ENCODE results near the gene LMOD2. TPM values are rescaled to one million over a fixed set of nuclear protein-coding genes. Genes with fewer than 3 reads are reported as not detected.

Gene LMOD2
- total and polyA plus RNA-seq, 2 experiments from 2014 or later: not detected

GRCh38 chr7:123690550-123690949 lies 34.9 kb downstream of the LMOD2 start (continued):
- TF ChIP-seq ZNF462 (CRISPR knock-in tag; IDR thresholded peaks at IDR 0.05): no peak

GRCh38 chr7:123692471-123692877 lies 36.8 kb downstream of the LMOD2 start:
- Histone ChIP-seq H3K4me3 (no peak overlapping the region), H3K4me2 (peak overlapping the region; percentile 39; the same call in 1 of the 2 replicates), H3K4me1 (ENCODE audit: insufficient read depth) (peaks cover 24% of the 10 kb centered on the region), H3F3A (replicated peaks; ENCODE audit: low read depth) (0 out of 2 replicates have a peak, but pooled peaks cover 3% of the 10 kb centered on the region), H3K27me3 (ENCODE audit: insufficient read depth) (no peaks in the 10 kb centered on the region), H3K36me3 (ENCODE audit: insufficient read depth) (peaks cover 17% of the 10 kb centered on the region; the same call in 1 of the 2 replicates), H3K79me2 (replicated peaks; ENCODE audit: insufficient read depth) (peaks cover 11% of the 10 kb centered on the region), H3K9me2 (ENCODE audit: insufficient read depth) (no peaks in the 10 kb centered on the region), H3K27ac (ENCODE audit: low read depth) (peak overlapping the region; percentile 33; the same call in 1 of the 2 replicates), H4K20me1 (replicated peaks; ENCODE audit: insufficient read depth) (no peaks in the 10 kb centered on the region), H2AFZ (no peak overlapping the region)
- peak overlapping the region; percentile 84; the same call in 1 of the 2 replicates for H3K27ac Mint-ChIP-seq
- ATAC-seq: peak; percentile 100
- DNase-seq (ENCODE audit: low spot score): peak; percentile 71
- peak overlapping the region; percentile 62 for H3K4me3 Mint-ChIP-seq
- H3K9me3 Mint-ChIP-seq: no peaks in the 10 kb centered on the region
- H3K36me3 Mint-ChIP-seq (ENCODE audit: low read depth): peaks cover 41% of the 10 kb centered on the region
- peaks cover 36% of the 10 kb centered on the region for H3K4me1 Mint-ChIP-seq
- peaks cover 4% of the 10 kb centered on the region for H3K27me3 Mint-ChIP-seq (ENCODE audit: insufficient read depth, low read depth, poor library complexity)
- peak; percentile 45; the same call in 1 of the 2 replicates for TF ChIP-seq CREB1 (CRISPR knock-in tag; IDR thresholded peaks at IDR 0.05; ENCODE audit: low read depth)
- no peak for TF ChIP-seq ZNF331 (CRISPR knock-in tag; IDR thresholded peaks at IDR 0.05; ENCODE audit: low read depth)
- no peak for TF ChIP-seq JUNB (IDR thresholded peaks at IDR 0.05; ENCODE audit: unreplicated experiment)
- TF ChIP-seq ZNF114 (CRISPR knock-in tag; IDR thresholded peaks at IDR 0.05): peak; percentile 97
- TF ChIP-seq EZH2 (IDR thresholded peaks at IDR 0.05; ENCODE audit: low read depth, unreplicated experiment): no peak
- TF ChIP-seq REST (IDR thresholded peaks at IDR 0.05; ENCODE audit: unreplicated experiment): peak; percentile 17
